DOHH2 (cell line): Measurements from ENCODE around the gene SETD3.

Experiments used
- CTCF ChIP-seq: fragments of 200-600 bp; sonication (generic); IDR thresholded peaks from one replicate; pipeline ENCODE4 v1.5.1; 2014; ENCODE audit warnings: antibody characterized with exemption, mild to moderate bottlenecking, low read depth, low read length; ENCODE audit not compliant: poor library complexity, severe bottlenecking
- EZH2phosphoT487 ChIP-seq: fragments of 200-600 bp; sonication (generic); IDR thresholded peaks from 2 replicates; pipeline ENCODE4 v1.6.1; 2017; ENCODE audit warnings: borderline replicate concordance, mild to moderate bottlenecking, antibody characterized with exemption, low read length, moderate library complexity, mixed read lengths

DNA sequence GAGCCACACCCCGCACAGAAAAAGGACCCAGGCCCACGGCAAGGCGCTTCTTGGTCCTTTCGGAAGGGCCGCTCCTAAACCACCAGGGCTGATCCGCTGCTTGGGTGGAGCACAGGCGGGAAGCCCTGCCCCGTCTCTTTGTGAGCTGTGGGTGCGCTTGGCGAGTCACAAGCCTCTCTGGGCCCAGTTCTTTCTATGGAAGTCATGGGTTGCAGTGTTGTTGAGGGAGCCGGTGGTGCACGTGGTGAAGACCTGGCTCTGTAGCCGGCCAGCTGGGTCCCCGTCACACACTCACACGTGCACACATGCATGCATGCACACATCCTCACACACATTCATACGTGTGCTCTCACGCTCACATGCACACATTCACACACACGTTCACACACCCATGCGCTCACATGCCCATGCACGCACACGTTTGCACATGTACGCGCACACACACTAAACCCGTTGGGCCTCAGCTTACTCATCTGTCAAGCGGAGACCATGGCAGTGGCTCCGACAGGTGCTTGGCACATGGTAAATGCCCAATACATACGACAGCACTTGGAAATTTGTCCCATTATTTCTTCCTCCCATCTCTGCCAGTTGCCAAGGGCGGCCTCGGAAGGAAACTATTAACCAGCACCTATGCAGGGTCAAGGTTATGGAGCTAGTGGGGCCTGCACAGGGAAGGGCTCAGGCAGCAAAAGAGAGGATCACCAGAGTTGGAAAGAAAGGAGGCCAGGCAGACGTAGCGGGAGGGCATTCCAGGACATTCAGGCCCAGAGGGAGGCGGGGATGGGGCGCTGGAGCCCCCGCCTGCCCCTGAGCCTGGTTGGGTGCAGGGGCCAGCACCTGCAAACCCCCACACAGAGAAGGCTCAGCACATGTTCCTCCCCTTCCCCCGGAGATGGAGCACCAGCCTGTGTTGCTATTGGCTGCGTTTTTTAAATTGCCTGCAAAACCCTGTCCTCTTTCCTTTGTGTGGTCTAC lies 96.9 kb downstream of the SETD3 start:
- TF ChIP-seq CTCF (no peak), EZH2phosphoT487 (no peak)
